Measurements from ENCODE around the gene HS6ST1. TPM values are rescaled to one million over a fixed set of nuclear protein-coding genes. Genes with fewer than 3 reads are reported as not detected.

Gene HS6ST1
- total RNA-seq, 6 experiments from 2014 or later, result 18.0 to 53.5 (median 31.0) TPM

DNA sequence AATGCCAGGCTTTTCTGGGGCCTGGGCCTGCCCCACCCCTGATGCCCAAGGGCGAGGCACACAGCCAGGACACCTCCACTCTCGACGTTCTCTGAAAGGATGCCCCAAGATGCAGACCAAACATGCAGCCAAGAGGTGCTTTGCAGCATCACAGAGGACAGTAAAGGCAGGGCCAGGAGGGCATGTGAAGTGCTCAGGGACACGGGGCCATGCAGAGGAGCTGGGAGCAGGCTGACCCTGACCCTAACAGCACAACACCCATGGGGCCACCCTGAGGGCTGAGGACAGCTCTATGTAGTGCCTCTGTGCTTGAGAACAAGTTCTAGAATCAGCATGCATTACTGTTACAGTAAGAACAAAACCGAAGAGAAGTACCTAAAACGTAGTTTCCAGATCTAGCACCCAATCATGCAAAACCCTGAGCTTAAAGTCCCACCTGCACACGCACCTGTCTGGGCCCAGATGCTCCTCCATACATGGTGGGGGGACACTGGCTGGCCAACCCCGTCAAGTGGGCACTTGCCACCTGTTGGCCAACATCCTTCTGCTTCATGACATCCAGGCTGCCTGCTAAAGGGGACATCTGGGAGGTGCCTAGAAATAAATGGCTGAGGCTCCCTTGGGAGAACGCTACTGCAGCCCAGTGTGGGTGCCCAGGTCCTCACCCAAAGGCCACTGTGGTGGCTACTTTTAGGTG lies 15.4 kb downstream of the HS6ST1 start:
- intact Hi-C loops (cut with DNase I), result no loop called here
- Histone ChIP-seq H3K4me1 (peaks cover 4 to 54% (median 23%) of the 10 kb centered on the region in 4 donors), H3K27me3 (no peaks in the 10 kb centered on the region), H3K27ac (no peak overlapping the region), H3K36me3 (no peaks in the 10 kb centered on the region), H3K4me3 (no peak overlapping the region), H3K9me3 (no peaks in the 10 kb centered on the region)
- ATAC-seq, result no peak
- no peak for TF ChIP-seq POLR2A (IDR thresholded peaks at IDR 0.05)
- TF ChIP-seq, protein P1, sequence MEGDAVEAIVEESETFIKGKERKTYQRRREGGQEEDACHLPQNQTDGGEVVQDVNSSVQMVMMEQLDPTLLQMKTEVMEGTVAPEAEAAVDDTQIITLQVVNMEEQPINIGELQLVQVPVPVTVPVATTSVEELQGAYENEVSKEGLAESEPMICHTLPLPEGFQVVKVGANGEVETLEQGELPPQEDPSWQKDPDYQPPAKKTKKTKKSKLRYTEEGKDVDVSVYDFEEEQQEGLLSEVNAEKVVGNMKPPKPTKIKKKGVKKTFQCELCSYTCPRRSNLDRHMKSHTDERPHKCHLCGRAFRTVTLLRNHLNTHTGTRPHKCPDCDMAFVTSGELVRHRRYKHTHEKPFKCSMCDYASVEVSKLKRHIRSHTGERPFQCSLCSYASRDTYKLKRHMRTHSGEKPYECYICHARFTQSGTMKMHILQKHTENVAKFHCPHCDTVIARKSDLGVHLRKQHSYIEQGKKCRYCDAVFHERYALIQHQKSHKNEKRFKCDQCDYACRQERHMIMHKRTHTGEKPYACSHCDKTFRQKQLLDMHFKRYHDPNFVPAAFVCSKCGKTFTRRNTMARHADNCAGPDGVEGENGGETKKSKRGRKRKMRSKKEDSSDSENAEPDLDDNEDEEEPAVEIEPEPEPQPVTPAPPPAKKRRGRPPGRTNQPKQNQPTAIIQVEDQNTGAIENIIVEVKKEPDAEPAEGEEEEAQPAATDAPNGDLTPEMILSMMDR (IDR thresholded peaks at IDR 0.05), result no peak
- 73% methylated on average over 2 of the region's 9 CpGs for WGBS (ENCODE audit: insufficient coverage, low coverage, low lambda C conversion rate, missing lambda C conversion rate)
- DNase-seq, result peak in 2 of 3 donors; percentile 10 to 28

DNA sequence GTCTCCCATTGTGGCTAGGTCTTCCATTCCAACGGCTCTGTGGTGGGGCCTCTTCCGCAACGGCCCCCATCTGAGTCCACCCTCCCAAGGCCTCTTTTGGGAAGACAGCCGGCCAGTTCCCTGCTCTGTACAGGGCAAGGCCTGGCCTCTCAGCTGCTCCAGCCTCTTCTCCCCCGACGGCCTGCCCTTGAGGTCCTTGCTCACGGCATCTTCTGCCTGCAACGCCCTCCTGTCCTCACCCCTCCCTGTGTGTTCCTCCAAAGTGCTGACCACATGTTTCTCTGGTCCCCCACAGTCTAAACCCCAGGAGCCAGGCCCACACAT lies 16.0 kb downstream of the HS6ST1 start:
- no peak for ATAC-seq
- Histone ChIP-seq H3K4me3 (no peak overlapping the region), H3K4me1 (peaks cover 4 to 49% (median 21%) of the 10 kb centered on the region in 4 donors), H3K27ac (no peak overlapping the region), H3K9me3 (no peaks in the 10 kb centered on the region), H3K36me3 (no peaks in the 10 kb centered on the region), H3K27me3 (no peaks in the 10 kb centered on the region)
- peak in 2 of 3 donors; percentile 8 to 46 for DNase-seq
- 68% methylated on average over 4 of the region's 8 CpGs for WGBS (ENCODE audit: insufficient coverage, low coverage, low lambda C conversion rate, missing lambda C conversion rate)
- intact Hi-C loops (cut with DNase I), result no loop called here
- TF ChIP-seq, protein P1 (IDR thresholded peaks at IDR 0.05), result no peak
- TF ChIP-seq POLR2A (IDR thresholded peaks at IDR 0.05), result no peak

DNA sequence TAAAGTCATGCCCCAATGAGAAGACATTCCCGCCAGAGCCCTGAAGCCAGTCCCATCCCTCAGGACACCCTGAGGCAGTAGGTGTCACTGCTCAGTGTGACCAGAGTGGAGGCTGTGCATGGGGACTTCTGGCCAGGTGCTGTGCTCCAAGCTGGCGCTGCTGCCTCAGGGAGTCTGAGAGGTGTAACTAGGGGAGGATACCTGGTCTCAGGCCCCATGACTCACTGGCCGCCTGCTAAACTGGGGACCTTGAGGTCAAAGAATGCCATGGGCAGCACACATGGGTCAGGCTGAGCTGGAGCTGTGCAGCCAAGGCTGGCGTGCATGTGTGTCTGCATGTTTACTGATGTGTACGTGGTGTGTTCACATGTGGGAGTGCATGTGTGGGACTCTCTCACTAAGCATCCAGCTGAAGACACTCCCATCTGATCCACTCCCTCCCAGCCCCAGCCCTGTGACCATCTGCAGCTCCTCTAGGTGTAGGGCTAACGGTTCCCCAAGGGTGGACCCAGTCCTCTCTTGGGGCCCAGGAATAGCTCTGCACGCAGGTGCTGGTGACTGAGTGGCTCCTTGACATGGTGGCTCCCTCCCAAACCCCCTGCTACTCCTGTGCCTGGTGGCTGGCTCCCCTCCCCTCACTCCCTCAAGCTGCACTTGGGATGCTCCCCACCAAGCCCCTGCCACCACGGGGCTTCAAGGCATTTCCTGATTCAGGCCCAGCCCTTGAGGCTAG lies 16.5 kb downstream of the HS6ST1 start:
- H3K9me3 ChIP-seq, result no peaks in the 10 kb centered on the region
- TF ChIP-seq, protein P1 (IDR thresholded peaks at IDR 0.05), result no peak
- no peak for TF ChIP-seq POLR2A (IDR thresholded peaks at IDR 0.05)
- intact Hi-C loops (cut with DNase I), result no loop called here
- H3K27ac ChIP-seq, result no peak overlapping the region
- H3K36me3 ChIP-seq, result no peaks in the 10 kb centered on the region
- peaks cover 4 to 43% (median 18%) of the 10 kb centered on the region in 4 donors for H3K4me1 ChIP-seq
- ATAC-seq (peak in 1 of 4 donors; percentile 4), DNase-seq (peak in 2 of 3 donors; percentile 39 to 50)
- 100% methylated on average over 1 of the region's 8 CpGs for WGBS (ENCODE audit: insufficient coverage, low coverage, low lambda C conversion rate, missing lambda C conversion rate)
- H3K4me3 ChIP-seq, result no peak overlapping the region
- H3K27me3 ChIP-seq, result no peaks in the 10 kb centered on the region

DNA sequence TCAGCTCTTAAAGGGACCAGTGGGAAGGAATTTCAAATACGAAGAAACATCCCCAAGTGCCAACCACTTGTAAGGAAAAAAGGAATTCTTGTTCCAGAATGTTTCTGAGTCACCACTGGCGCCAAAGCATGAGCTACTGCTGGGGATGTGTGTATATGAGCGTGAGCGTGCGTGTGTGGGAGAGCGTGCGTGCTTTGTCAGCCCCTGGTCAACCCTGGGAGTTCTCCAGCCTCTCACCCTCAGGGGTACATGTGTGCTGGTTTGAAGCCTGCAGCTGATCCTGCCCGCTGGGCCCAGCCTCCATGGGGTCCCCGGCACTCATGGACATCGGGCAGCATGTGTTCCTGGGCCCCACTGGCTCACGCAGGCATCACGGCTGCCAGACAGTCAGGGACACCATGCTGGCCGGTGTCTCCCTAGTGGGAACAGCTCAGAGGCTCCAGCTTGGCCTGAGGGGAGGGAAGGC lies 17.1 kb downstream of the HS6ST1 start:
- H3K27ac ChIP-seq, result no peak overlapping the region

More for the DNA sequence above, 17.1 kb downstream of the HS6ST1 start:
- no peak overlapping the region for H3K4me3 ChIP-seq
- no peak for ATAC-seq
- H3K27me3 ChIP-seq, result no peaks in the 10 kb centered on the region
- intact Hi-C loops (cut with DNase I), result no loop called here
- 67% methylated on average over 5 of the region's 13 CpGs for WGBS (ENCODE audit: insufficient coverage, low coverage, low lambda C conversion rate, missing lambda C conversion rate)
- DNase-seq, result peak in 2 of 3 donors; percentile 23 to 42
- no peak for TF ChIP-seq POLR2A (IDR thresholded peaks at IDR 0.05)
- TF ChIP-seq, protein P1 (IDR thresholded peaks at IDR 0.05), result no peak
- H3K9me3 ChIP-seq, result no peaks in the 10 kb centered on the region
- H3K36me3 ChIP-seq, result no peaks in the 10 kb centered on the region
- peaks cover 4 to 37% (median 15%) of the 10 kb centered on the region in 4 donors for H3K4me1 ChIP-seq

Data from right lobe of liver (tissue), 6 donors.